Measurements from ENCODE around the gene ABHD14A. TPM values are rescaled to one million over a fixed set of nuclear protein-coding genes. Genes with fewer than 3 reads are reported as not detected.

ABHD14A gene
- total and polyA plus RNA-seq, 8 donors = 14.7 to 30.2 (median 22.3) TPM

DNA sequence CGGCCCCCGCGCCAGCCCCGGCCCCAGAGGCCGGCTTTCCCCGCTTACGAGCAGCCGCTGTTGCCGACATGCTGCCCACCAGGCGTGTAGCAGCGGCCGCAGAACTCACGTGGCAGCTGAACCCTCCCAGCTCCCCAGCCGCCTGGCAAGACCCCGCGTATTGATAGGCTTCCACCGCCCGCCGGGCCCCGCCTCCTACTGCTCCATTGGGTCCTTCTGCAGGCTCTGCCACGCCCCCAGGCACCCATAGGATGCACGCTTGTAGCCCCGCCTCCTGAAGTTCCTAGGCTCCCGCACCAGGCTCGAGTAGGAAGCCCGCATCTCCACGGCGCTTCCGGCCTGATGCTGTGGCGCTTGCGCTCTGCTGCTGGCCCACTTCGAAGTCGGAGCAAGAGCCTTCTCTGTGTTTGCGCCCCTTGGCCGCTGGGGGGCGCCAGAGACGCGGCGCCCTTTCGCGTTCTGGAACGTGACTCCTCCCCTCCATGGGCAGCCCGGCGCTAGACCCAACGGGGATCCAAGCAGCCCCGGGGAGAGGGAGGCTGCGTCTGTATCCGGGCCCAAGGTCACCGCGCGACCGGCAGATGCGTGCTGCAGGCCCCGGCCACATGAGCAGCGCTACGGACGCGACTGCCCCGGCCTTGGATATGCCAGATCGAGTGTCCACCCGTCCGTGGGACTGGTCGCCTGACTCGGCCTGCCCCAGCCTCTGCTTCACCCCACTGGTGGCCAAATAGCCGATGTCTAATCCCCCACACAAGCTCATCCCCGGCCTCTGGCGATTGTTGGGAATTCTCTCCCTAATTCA lies 32.9 kb upstream of the ABHD14A start, which contains the start of the genes PARP3 and RRP9:
Gene PARP3, plus strand, starts transcription at position 566 of the 805 bp plus-strand sequence. CDS start 993 bp downstream, outside the sequence.
Gene RRP9, minus strand, starts transcription at position 107 of the 805 bp plus-strand sequence. Its CDS starts 37 bp downstream, at position 70.
- intact Hi-C loops (cut with DNase I) = no loop called here

DNA sequence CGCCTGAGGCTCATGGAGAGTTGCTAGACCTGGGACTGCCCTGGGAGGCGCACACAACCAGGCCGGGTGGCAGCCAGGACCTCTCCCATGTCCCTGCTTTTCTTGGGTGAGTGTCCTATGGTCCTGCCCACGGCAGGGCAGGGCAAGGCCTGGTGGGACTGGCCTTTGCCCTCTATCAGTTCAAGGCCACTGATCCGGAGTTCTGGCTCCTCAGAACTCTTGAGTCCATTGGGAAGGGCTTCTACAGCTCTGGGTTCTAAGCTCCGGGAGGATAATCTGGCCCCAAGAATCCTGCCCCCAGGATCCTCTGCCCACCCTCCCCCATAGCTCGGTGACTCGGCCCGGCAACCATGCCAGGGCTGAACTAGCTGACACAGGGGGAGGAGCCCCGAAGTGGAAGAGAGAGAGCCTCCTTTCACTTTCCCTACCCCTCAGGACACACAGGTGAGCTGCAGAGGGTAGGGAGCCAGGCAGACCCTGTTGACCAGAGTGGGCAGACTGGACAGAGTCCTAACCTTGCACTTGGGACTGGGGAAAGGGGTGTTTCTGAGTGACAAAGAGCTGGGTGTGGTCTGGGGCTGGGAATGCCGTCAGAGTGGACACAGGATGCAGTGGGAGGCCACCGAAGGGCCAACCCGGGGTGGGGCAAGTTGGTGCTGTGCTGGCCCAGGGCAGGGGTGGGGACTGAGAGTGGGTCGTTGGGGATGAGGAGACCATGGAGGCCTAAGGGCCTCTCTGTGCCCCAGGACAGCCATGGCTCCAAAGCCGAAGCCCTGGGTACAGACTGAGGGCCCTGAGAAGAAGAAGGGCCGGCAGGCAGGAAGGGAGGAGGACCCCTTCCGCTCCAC lies 32.0 kb upstream of the ABHD14A start:
- H3K36me3 ChIP-seq = peaks cover 0 to 21% of the 10 kb centered on the region in 2 donors
- TF ChIP-seq, protein P1, sequence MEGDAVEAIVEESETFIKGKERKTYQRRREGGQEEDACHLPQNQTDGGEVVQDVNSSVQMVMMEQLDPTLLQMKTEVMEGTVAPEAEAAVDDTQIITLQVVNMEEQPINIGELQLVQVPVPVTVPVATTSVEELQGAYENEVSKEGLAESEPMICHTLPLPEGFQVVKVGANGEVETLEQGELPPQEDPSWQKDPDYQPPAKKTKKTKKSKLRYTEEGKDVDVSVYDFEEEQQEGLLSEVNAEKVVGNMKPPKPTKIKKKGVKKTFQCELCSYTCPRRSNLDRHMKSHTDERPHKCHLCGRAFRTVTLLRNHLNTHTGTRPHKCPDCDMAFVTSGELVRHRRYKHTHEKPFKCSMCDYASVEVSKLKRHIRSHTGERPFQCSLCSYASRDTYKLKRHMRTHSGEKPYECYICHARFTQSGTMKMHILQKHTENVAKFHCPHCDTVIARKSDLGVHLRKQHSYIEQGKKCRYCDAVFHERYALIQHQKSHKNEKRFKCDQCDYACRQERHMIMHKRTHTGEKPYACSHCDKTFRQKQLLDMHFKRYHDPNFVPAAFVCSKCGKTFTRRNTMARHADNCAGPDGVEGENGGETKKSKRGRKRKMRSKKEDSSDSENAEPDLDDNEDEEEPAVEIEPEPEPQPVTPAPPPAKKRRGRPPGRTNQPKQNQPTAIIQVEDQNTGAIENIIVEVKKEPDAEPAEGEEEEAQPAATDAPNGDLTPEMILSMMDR (IDR thresholded peaks at IDR 0.05) = no peak
- DNase-seq (peak in 3 of 4 donors; percentile 55 to 83 (median 69)), ATAC-seq (peak; percentile 60)
- no peaks in the 10 kb centered on the region for H3K27me3 ChIP-seq
- H3K27ac ChIP-seq = peak overlapping the region; percentile 88 to 93
- intact Hi-C loops (cut with DNase I) = no loop called here
- peaks cover 11 to 41% of the 10 kb centered on the region in 2 donors for H3K4me1 ChIP-seq
- peak overlapping the region; percentile 45 to 86 for H3K4me3 ChIP-seq
- no peaks in the 10 kb centered on the region for H3K9me3 ChIP-seq

More for the DNA sequence above, 32.9 kb upstream of the ABHD14A start, which contains the start of the genes PARP3 and RRP9:
- Histone ChIP-seq H3K36me3 (peaks cover 0 to 25% of the 10 kb centered on the region in 2 donors), H3K27me3 (no peaks in the 10 kb centered on the region), H3K27ac (peak within 1 kb of the TSS; percentile 88 to 93), H3K4me1 (peaks cover 11 to 41% of the 10 kb centered on the region in 2 donors), H3K4me3 (peak within 1 kb of the TSS; percentile 63 to 86), H3K9me3 (no peaks in the 10 kb centered on the region)
- peak; percentile 99 to 100 (median 100) for DNase-seq
- TF ChIP-seq, protein P1 (IDR thresholded peaks at IDR 0.05) = peak; percentile 99 to 100
- peak; percentile 93 for ATAC-seq

DNA sequence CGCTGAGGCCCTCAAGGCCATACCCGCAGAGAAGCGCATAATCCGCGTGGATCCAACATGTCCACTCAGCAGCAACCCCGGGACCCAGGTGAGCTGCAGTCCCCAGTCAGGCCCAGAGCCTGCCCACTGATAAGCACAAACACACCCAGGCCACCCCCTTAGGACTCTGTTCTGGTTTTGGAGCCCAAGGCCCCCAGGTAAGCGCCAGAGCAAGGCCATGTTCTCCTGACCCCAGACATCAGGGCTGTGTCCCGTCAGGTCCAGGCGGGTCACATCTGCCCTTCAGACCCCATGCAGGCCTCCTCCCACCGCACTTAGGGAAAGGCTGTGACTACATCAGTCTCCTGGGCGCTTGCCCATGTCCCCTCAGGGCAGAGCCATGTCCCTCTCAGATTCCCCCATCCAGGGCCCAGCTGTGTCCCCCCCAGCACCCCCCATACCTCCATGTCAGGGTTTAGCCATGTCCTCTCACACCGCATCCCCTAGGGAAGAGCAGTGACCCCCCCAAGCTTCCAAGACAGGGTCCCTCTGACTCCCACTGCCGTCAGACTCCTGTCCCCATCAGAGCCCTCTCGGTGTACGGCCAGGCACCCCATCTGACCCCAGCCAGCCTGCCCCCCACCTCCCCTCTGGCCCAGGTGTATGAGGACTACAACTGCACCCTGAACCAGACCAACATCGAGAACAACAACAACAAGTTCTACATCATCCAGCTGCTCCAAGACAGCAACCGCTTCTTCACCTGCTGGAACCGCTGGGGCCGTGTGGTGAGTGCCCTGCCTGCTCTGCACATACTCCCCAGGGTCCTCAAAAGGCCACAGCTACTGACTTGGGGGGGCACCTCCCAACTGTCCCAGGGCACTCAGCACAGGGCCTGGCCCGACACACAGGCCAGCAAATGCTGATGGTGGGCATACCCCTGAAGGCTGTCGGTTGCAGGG lies 31.1 kb upstream of the ABHD14A start:
- no peaks in the 10 kb centered on the region for H3K27me3 ChIP-seq
- peak overlapping the region in 1 of 2 donors; percentile 86 for H3K4me3 ChIP-seq
- H3K9me3 ChIP-seq = no peaks in the 10 kb centered on the region
- ATAC-seq = no peak
- H3K4me1 ChIP-seq = peaks cover 11 to 39% of the 10 kb centered on the region in 2 donors
- intact Hi-C loops (cut with DNase I) = no loop called here
- H3K36me3 ChIP-seq = peaks cover 0 to 21% of the 10 kb centered on the region in 2 donors
- DNase-seq = peak in 1 of 4 donors; percentile 53
- peak overlapping the region; percentile 88 to 93 for H3K27ac ChIP-seq
- TF ChIP-seq, protein P1 (IDR thresholded peaks at IDR 0.05) = no peak

DNA sequence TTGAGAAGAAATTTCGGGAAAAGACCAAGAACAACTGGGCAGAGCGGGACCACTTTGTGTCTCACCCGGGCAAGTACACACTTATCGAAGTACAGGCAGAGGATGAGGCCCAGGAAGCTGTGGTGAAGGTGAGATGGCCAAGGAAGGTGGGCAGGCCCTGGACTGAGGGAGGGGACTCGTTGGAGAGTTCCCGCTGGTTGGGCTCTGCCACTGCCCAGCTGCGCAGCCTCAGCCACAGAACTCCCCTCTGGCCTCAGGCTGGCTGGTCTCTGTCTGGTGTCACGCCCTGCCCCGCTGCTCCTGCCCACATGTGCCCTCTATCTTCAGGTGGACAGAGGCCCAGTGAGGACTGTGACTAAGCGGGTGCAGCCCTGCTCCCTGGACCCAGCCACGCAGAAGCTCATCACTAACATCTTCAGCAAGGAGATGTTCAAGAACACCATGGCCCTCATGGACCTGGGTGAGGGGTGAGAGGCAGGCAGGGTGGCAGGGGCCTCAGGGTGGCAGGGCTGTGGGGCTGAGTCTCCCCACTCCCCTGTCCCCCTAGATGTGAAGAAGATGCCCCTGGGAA lies 30.3 kb upstream of the ABHD14A start:
- TF ChIP-seq, protein P1 (IDR thresholded peaks at IDR 0.05) = no peak
- Histone ChIP-seq H3K36me3 (peaks cover 0 to 27% of the 10 kb centered on the region in 2 donors), H3K4me1 (peaks cover 11 to 31% of the 10 kb centered on the region in 2 donors), H3K27ac (no peak overlapping the region), H3K27me3 (no peaks in the 10 kb centered on the region), H3K9me3 (no peaks in the 10 kb centered on the region), H3K4me3 (no peak overlapping the region)
- ATAC-seq (no peak), DNase-seq (no peak)
- intact Hi-C loops (cut with DNase I) = no loop called here
